Liver (tissue), 9 donors: Measurements from ENCODE around the gene ANKS1A. TPM values are rescaled to one million over a fixed set of nuclear protein-coding genes. Genes with fewer than 3 reads are reported as not detected.

Experiments used
- DNase-seq: peaks from one replicate; pipeline ENCODE4 v3.0.0-alpha.2; 2017; ENCODE audit warnings: low spot score
- H3K27ac ChIP-seq, 2 donors: one replicate each; pipeline ENCODE4 v1.7.0; 2013; ENCODE audit warnings: inconsistent platforms in 2 of 2, low read length in 2 of 2, control low read depth in 1 of 2, low read depth in 1 of 2, mild to moderate bottlenecking in 1 of 2
- H3K27me3 ChIP-seq, 4 donors: one replicate each; pipeline versions ENCODE4 v1.6.1 to v1.7.0; 2013; ENCODE audit warnings: low read length in 3 of 4, inconsistent platforms in 1 of 4, mild to moderate bottlenecking in 1 of 4, moderate library complexity in 1 of 4; ENCODE audit not compliant: control insufficient read depth in 4 of 4, insufficient read depth in 4 of 4
- H3K36me3 ChIP-seq, 4 donors: one replicate each; pipeline versions ENCODE4 v1.6.1 to v1.7.0; 2013; ENCODE audit warnings: low read length in 3 of 4, mild to moderate bottlenecking in 3 of 4, low read depth in 1 of 4, moderate library complexity in 1 of 4; ENCODE audit not compliant: control insufficient read depth in 4 of 4, insufficient read depth in 3 of 4
- H3K4me1 ChIP-seq, 4 donors: one replicate each; pipeline versions ENCODE4 v1.6.1 to v1.7.0; 2013; ENCODE audit warnings: low read length in 3 of 4, mild to moderate bottlenecking in 3 of 4, moderate library complexity in 1 of 4; ENCODE audit not compliant: control insufficient read depth in 4 of 4, insufficient read depth in 4 of 4
- H3K4me3 ChIP-seq, 3 donors: one replicate each; pipeline versions ENCODE4 v1.6.1 to v1.7.0; 2013; ENCODE audit warnings: low read length in 3 of 3, control low read depth in 1 of 3, low read depth in 1 of 3, mild to moderate bottlenecking in 1 of 3
- H3K9ac ChIP-seq, 2 donors: one replicate each; pipeline ENCODE4 v1.7.0; 2013; ENCODE audit warnings: low read length in 2 of 2, mild to moderate bottlenecking in 2 of 2, moderate library complexity in 2 of 2, control low read depth in 1 of 2, low read depth in 1 of 2
- H3K9me3 ChIP-seq, 4 donors: one replicate each; pipeline versions ENCODE4 v1.6.1 to v1.7.0; 2013; ENCODE audit warnings: low read length in 3 of 4; ENCODE audit not compliant: control insufficient read depth in 4 of 4
- CTCF ChIP-seq: fragments of 150-350 bp; IDR thresholded peaks from 2 replicates; pipeline ENCODE4 v1.5.1; 2017; ENCODE audit warnings: improper control_type of control experiment, low read depth, low read length; ENCODE audit not compliant: missing input control
- EGR1 ChIP-seq, 2 donors: IDR thresholded peaks; 2 replicates each; pipeline ENCODE4 v1.6.1; 2016 to 2018; ENCODE audit warnings: antibody characterized with exemption in 2 of 2, low read depth in 2 of 2
- GABPA ChIP-seq, 2 donors: IDR thresholded peaks in 1 of 2; conservative IDR thresholded peaks in 1 of 2; 2 replicates each; pipeline ENCODE4 v1.6.1; 2016; ENCODE audit warnings: antibody characterized with exemption in 2 of 2, mild to moderate bottlenecking in 1 of 2, moderate library complexity in 1 of 2
- HNF4A ChIP-seq, 2 donors: conservative IDR thresholded peaks; 2 replicates each; pipeline ENCODE4 v1.6.1; 2016; ENCODE audit warnings: antibody characterized with exemption in 2 of 2, mild to moderate bottlenecking in 2 of 2
- HNF4G ChIP-seq: IDR thresholded peaks from 2 replicates; pipeline ENCODE4 v1.6.1; 2016; ENCODE audit warnings: antibody characterized with exemption
- MAX ChIP-seq: IDR thresholded peaks from 2 replicates; pipeline ENCODE4 v1.6.1; 2016; ENCODE audit warnings: antibody characterized with exemption
- NR2F2 ChIP-seq: IDR thresholded peaks from 2 replicates; pipeline ENCODE4 v1.6.1; 2016; ENCODE audit warnings: antibody characterized with exemption
- REST ChIP-seq: IDR thresholded peaks from 2 replicates; pipeline ENCODE4 v1.6.1; 2016; ENCODE audit warnings: antibody characterized with exemption, mild to moderate bottlenecking
- SP1 ChIP-seq: IDR thresholded peaks from 2 replicates; pipeline ENCODE4 v1.6.1; 2018; ENCODE audit warnings: antibody characterized with exemption, mild to moderate bottlenecking
- TAF1 ChIP-seq: conservative IDR thresholded peaks from 2 replicates; pipeline ENCODE4 v1.6.1; 2016; ENCODE audit warnings: antibody characterized with exemption, mild to moderate bottlenecking
- YY1 ChIP-seq: IDR thresholded peaks from 2 replicates; pipeline ENCODE4 v1.6.1; 2016; ENCODE audit warnings: antibody characterized with exemption, mild to moderate bottlenecking
- ZBTB33 ChIP-seq: IDR thresholded peaks from 2 replicates; pipeline ENCODE4 v1.6.1; 2016; ENCODE audit warnings: antibody characterized with exemption
- WGBS: extraction: QIAGEN DNeasy Blood & Tissue Kit; methylation state at CpG from one replicate; pipeline ENCODE4 v1.1.7; 2013; 5-methylcytosine and 5-hydroxymethylcytosine counted together
- polyA plus RNA-seq, 2 donors: library from polyadenylated mRNA; stranded (reverse) in 1 of 2; unstranded in 1 of 2; fragments of 200-250 nt in 1 of 2; fragments of >200 nt in 1 of 2; fragmentation: Nextera tagmentation in 1 of 2; extraction: Ambion mirVana in 1 of 2; gene quantifications; one replicate each; pipeline versions ENCODE4 v1.2.1 to v1.2.3, GENCODE V29; 2013 to 2015
- total RNA-seq, 2 donors: library from RNA; depleted of rRNA; stranded (reverse); fragments of >200 nt; gene quantifications; one replicate each; pipeline ENCODE4 v1.2.3, GENCODE V29; 2014
- donor health status: healthy.
- donor health status: healthy.
- donor health status: healthy.
- donor health status: healthy.
- donor health status: healthy.

ANKS1A gene
- total and polyA plus RNA-seq, 4 donors: 4.3 to 18.7 (median 6.7) TPM

GRCh38 chr6:34928695-34929094 is 39.6 kb downstream of the ANKS1A start:
- 97% methylated on average over 1 of the region's 1 CpG for WGBS
- no peak overlapping the region for H3K9ac ChIP-seq
- H3K4me3 ChIP-seq: no peak overlapping the region
- no peak for DNase-seq
- H3K9me3 ChIP-seq: no peaks in the 10 kb centered on the region
- H3K27ac ChIP-seq: no peak overlapping the region
- TF ChIP-seq TAF1 (no peak), NR2F2 (no peak), ZBTB33 (no peak), HNF4G (no peak), HNF4A (conservative IDR thresholded peaks at IDR 0.05) (no peak), CTCF (no peak), SP1 (no peak), MAX (no peak), EGR1 (IDR thresholded peaks at IDR 0.05; ENCODE audit: low read depth in 2 of 2) (no peak), YY1 (no peak)
- H3K4me1 ChIP-seq: peaks cover 0 to 2% (median 0%) of the 10 kb centered on the region in 4 donors
- no peaks in the 10 kb centered on the region for H3K36me3 ChIP-seq
- H3K27me3 ChIP-seq: no peaks in the 10 kb centered on the region

GRCh38 chr6:34929241-34929978 is 40.4 kb downstream of the ANKS1A start:
- H3K4me3 ChIP-seq: no peak overlapping the region
- peaks cover 0 to under 1% (median 0%) of the 10 kb centered on the region in 4 donors for H3K4me1 ChIP-seq
- no peaks in the 10 kb centered on the region for H3K27me3 ChIP-seq
- no peak for DNase-seq
- H3K9ac ChIP-seq: no peak overlapping the region
- H3K9me3 ChIP-seq: no peaks in the 10 kb centered on the region
- TF ChIP-seq GABPA (IDR thresholded peaks at IDR 0.05 in 1 of 2, conservative IDR thresholded peaks at IDR 0.05 in 1 of 2) (no peak), EGR1 (IDR thresholded peaks at IDR 0.05; ENCODE audit: low read depth in 2 of 2) (no peak), HNF4A (conservative IDR thresholded peaks at IDR 0.05) (no peak), REST (no peak)
- 80% methylated on average over 4 of the region's 4 CpGs for WGBS
- H3K27ac ChIP-seq: no peak overlapping the region
- H3K36me3 ChIP-seq: no peaks in the 10 kb centered on the region
